ENCODE results near the gene GSN.

DNA sequence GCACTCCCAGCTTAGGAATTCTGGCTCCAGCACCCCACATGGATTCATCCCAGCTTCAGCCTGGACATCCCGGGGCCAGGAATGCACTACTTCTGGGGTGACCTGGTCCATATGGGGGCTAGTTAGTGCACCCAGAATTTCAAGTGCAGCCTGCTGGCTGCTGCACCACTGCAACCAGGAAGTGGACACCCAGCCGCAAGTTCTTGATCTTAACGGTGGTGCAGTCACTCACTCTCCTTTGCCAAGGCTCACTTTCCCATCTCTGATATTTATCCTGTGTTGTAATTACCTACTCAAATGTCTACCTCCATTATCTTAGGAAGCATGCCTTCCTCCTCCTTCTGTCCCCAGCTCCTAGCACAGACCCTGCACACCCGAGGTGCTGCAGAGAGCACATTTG, 40.1 kb upstream of the GSN start:
- no peak for TF ChIP-seq RFX5 (IDR thresholded peaks at IDR 0.05; ENCODE audit: borderline replicate concordance, low read depth, low read length)
- TF ChIP-seq, protein P1, sequence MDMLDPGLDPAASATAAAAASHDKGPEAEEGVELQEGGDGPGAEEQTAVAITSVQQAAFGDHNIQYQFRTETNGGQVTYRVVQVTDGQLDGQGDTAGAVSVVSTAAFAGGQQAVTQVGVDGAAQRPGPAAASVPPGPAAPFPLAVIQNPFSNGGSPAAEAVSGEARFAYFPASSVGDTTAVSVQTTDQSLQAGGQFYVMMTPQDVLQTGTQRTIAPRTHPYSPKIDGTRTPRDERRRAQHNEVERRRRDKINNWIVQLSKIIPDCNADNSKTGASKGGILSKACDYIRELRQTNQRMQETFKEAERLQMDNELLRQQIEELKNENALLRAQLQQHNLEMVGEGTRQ (IDR thresholded peaks at IDR 0.05; ENCODE audit: low read length): no peak
- TF ChIP-seq, protein P2, sequence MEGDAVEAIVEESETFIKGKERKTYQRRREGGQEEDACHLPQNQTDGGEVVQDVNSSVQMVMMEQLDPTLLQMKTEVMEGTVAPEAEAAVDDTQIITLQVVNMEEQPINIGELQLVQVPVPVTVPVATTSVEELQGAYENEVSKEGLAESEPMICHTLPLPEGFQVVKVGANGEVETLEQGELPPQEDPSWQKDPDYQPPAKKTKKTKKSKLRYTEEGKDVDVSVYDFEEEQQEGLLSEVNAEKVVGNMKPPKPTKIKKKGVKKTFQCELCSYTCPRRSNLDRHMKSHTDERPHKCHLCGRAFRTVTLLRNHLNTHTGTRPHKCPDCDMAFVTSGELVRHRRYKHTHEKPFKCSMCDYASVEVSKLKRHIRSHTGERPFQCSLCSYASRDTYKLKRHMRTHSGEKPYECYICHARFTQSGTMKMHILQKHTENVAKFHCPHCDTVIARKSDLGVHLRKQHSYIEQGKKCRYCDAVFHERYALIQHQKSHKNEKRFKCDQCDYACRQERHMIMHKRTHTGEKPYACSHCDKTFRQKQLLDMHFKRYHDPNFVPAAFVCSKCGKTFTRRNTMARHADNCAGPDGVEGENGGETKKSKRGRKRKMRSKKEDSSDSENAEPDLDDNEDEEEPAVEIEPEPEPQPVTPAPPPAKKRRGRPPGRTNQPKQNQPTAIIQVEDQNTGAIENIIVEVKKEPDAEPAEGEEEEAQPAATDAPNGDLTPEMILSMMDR (IDR thresholded peaks at IDR 0.05; ENCODE audit: control extremely low read depth in 1 of 3, insufficient read depth in 1 of 3, low read depth in 1 of 3, low read length in 3 of 3): no peak
- TF ChIP-seq FOSL1 (IDR thresholded peaks at IDR 0.05; ENCODE audit: insufficient read depth, low read depth, low read length): no peak
- TF ChIP-seq EZH2 (IDR thresholded peaks at IDR 0.05; ENCODE audit: low read depth, low read length, severe bottlenecking): no peak
- TF ChIP-seq SP4 (IDR thresholded peaks at IDR 0.05; ENCODE audit: low read length): no peak
- no peak for TF ChIP-seq ZNF274 (IDR thresholded peaks at IDR 0.05; ENCODE audit: borderline replicate concordance, extremely low read depth, low read length)
- no peak for TF ChIP-seq CEBPB (IDR thresholded peaks at IDR 0.05; ENCODE audit: low read depth, low read length)
- TF ChIP-seq JUN (IDR thresholded peaks at IDR 0.05; ENCODE audit: low read depth, low read length): no peak
- TF ChIP-seq GABPA (IDR thresholded peaks at IDR 0.05; ENCODE audit: borderline replicate concordance, insufficient read depth, low read length): no peak
- TF ChIP-seq, protein P3, sequence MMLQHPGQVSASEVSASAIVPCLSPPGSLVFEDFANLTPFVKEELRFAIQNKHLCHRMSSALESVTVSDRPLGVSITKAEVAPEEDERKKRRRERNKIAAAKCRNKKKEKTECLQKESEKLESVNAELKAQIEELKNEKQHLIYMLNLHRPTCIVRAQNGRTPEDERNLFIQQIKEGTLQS (IDR thresholded peaks at IDR 0.05; ENCODE audit: insufficient read depth, low read depth, low read length): no peak
- no peak for TF ChIP-seq POLR2AphosphoS5 (IDR thresholded peaks at IDR 0.05; ENCODE audit: low read depth, low read length)

Measured in H1 (cell line).